Stimulated activated CD8-positive, alpha-beta memory T cell treated with anti-CD3 and anti-CD28 coated beads, Interleukin-15, amount 100 ng/mL, for 4 hours (primary cell): ENCODE data around the gene DDX55.
"Not testable (repeated sequence)": the region's sequence is repeated elsewhere in the genome, so short reads cannot be mapped to it uniquely, and the experiment has no call there.

Experiments used
- DNase-seq, 2 donors: peaks; one replicate each; pipeline ENCODE4 v3.0.0-alpha.2; 2020; ENCODE audit warnings: low read depth in 2 of 2

The DDX55 gene

GRCh38 chr12:123601602-123602489 is at the start of gene DDX55:
Gene DDX55, plus strand, starts transcription at chr12:123602099. Its CDS starts 50 bp downstream, at chr12:123602149.
- peak; percentile 67 to 68 for DNase-seq

GRCh38 chr12:123554136-123554535 is 47.8 kb upstream of the DDX55 start:
- DNase-seq, result not testable (repeated sequence)

- DNase-seq, result not testable (repeated sequence)
These were observed 47.1 kb upstream of the DDX55 start for GRCh38 chr12:123554843-123555242.

- not testable (repeated sequence) for DNase-seq
These were observed 43.4 kb upstream of the DDX55 start for GRCh38 chr12:123558487-123558886.

- DNase-seq, result no peak
These were observed 42.4 kb upstream of the DDX55 start for GRCh38 chr12:123559468-123559867.

DNA sequence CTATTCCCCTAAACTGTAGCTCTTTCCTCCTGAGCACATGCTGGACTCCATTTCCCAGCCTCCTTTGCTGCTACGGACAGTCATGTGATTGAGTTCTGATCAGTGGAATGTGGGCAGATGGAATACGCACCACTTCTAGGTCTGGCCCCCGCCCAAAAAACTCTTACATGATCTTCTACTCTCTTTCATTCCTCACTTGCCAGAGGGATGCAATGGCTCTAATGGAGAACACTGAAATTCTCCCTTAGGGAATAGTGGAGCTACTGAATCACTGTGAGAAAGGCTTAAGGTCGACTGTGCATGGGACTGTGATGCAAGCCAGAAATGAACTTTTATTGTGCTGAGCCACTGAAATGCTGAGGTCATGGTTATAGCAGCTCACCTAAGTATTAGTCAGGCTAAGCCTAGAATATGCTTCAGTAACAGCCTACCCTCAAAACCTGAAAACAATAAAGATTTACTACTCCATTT is 30.5 kb upstream of the DDX55 start:
- no peak for DNase-seq

DNA sequence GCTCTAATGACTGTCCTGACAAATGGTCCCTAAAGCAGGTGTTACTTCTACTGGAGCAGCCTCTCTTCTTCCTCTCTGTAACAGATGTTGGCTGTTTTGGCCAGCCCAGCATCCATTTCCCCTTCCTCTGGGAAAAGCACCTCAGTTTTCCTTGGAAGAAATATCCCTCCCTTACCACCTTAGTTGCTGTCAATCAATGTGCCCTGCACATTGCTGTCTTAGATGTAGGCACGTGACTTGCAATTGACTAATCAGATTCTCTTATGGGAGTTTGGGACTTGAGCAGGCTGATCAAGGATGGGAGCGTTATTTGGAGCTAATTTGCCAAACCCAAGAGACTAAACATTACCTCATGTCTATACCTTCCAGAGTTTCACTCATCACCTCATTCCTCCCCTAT is 29.5 kb upstream of the DDX55 start:
- DNase-seq, result no peak

GRCh38 chr12:123573870-123574269 is 28.0 kb upstream of the DDX55 start:
- no peak for DNase-seq

GRCh38 chr12:123576611-123577010 is 25.3 kb upstream of the DDX55 start:
- no peak for DNase-seq

DNA sequence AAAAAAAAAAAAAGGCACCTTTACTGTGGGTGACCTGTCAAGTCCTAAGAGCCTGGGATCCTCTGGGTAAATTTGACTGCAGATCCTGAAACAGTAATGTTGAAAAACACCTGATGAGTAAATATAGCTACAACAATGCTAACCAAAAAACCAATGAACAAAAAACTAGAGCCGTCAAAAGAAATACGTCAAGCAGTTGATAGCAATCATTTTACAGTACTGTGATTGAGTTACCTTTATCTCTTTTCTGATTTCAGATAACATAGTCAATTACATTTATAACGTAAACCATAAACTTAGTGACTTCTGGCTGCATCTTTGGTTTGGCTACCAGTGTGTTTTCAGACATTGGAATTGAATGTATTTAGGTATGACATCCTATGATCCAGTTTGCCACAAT is 23.7 kb upstream of the DDX55 start:
- DNase-seq, result no peak

DNA sequence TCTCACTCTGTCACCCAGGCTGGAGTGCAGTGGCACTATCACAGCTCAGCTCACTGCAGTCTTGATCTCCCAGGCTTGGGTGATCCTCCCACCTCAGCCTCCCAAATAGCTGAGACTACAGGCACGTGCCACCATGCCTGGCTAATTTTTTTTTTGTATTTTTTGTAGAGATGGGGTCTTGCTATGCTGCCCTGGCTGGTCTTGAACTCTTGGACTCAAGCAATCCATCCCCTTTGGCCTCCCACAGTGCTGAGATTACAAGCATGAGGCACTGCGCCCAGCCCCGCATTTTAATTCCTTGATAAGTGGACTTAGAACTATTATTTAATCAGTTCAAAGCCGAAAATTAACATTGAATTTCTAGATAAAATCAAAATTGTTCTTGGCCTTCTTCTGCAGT is 23.1 kb upstream of the DDX55 start:
- not testable (repeated sequence) for DNase-seq

- no peak for DNase-seq
These were observed 21.1 kb upstream of the DDX55 start for GRCh38 chr12:123580772-123581171.

- DNase-seq, result no peak
These were observed 10.0 kb upstream of the DDX55 start for GRCh38 chr12:123591702-123592481.

GRCh38 chr12:123595729-123596128 is 6.2 kb upstream of the DDX55 start:
- no peak for DNase-seq

- DNase-seq, result no peak
These were observed 4.8 kb upstream of the DDX55 start for GRCh38 chr12:123597100-123597499.

GRCh38 chr12:123598522-123598921 is 3.4 kb upstream of the DDX55 start:
- no peak for DNase-seq

DNA sequence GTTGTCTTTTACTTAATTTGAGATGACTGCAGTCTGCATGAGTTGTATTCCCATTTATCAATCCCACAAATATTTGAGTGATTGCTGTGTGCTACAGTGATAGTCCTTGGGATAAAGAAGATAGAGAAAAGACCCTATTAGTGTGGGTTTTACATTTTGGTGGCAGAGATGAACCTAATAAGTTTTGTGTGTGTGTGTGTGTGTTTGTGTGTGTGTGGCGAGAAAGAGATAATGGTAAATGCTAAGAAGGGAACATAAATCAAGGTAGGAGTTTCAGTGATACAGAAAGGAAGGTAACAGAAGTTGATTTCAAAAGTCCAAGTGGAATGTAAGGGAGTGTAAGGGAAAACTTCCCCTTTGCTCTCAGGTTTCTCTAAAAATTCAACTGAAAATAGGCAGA is 2.6 kb upstream of the DDX55 start:
- DNase-seq, result no peak

- no peak for DNase-seq
These were observed 2.2 kb upstream of the DDX55 start for GRCh38 chr12:123599721-123600120.

DNA sequence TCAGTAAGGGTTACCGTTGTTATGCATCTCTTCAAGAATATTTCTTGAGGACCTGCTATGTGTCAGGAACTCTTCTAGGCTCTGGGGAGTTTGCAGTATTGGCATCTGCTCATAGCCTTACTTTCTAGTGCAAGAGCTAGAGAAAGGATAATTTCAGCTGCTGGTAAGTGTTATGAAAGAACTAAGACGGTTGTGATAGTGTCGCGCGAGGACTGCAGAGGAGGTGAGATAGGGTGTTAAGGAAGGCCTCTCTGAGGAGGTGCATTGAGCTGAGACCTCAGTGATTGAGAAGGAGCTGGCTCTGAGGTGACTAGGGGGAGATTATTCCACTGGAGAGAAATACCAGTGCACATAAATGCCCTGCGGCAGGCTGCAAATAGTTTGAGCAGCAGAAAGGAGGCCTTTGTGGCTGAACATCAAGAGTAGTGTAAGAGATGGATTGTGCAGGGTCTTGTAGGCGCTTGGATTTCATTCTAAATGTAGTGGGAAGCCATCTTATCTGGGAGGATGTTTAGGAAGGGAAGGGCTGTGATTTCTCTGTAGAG is 824 bp downstream of the DDX55 start:
- DNase-seq, result no peak

GRCh38 chr12:123603495-123603894 is 1.6 kb downstream of the DDX55 start:
- not testable (repeated sequence) for DNase-seq

GRCh38 chr12:123607756-123608155 is 5.9 kb downstream of the DDX55 start:
- DNase-seq, result no peak

DNA sequence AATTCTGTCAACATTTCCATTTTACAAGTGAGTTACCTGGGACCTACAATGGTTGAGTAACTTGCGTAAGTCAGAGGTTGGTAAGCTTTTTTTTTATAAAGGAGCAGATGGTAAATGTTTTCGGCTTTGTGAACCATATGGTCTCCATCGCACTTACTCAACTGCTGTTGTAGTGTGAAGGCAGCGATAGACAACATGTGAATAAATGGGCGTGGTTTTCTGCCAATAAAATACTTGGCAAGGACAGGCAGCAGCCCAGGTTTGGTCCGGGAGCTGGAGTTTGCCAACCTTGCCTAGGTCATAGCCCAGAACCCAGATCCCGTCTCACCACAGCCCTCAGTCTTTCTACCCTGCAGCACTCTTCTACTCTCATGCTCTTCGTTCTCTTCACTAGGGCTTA is 6.3 kb downstream of the DDX55 start:
- no peak for DNase-seq
